Chondrocyte (in vitro differentiated cells): ENCODE results near the gene MPV17L2. TPM values are rescaled to one million over a fixed set of nuclear protein-coding genes. Genes with fewer than 3 reads are reported as not detected.

ENCODE experiments used
- DNase-seq: peaks from one replicate; pipeline ENCODE4 v3.0.0; 2021; ENCODE audit warnings: mixed read lengths, low spot score
- H3K27ac Mint-ChIP-seq: one replicate; pipeline ENCODE4 v1.8.0; 2021; ENCODE audit warnings: mild to moderate bottlenecking, moderate library complexity, mixed read lengths; ENCODE audit not compliant: unreplicated experiment
- H3K27me3 Mint-ChIP-seq: 2 replicates; pipeline ENCODE4 v1.8.0; 2021; ENCODE audit warnings: low read depth, mixed read lengths
- H3K36me3 Mint-ChIP-seq: 2 replicates; pipeline ENCODE4 v1.8.0; 2021; ENCODE audit warnings: low read depth, mixed read lengths
- H3K4me1 Mint-ChIP-seq: 2 replicates; pipeline ENCODE4 v1.8.0; 2021; ENCODE audit warnings: low read depth, mild to moderate bottlenecking, mixed read lengths
- H3K4me3 Mint-ChIP-seq: one replicate; pipeline ENCODE4 v1.8.0; 2021; ENCODE audit warnings: mild to moderate bottlenecking, moderate library complexity, mixed read lengths; ENCODE audit not compliant: unreplicated experiment
- H3K9me3 Mint-ChIP-seq: 2 replicates; pipeline ENCODE4 v1.8.0; 2021; ENCODE audit warnings: low read depth, mixed read lengths
- CTCF ChIP-seq: fragments of 200-600 bp; sonication (generic); IDR thresholded peaks from 2 replicates; pipeline ENCODE4 v1.5.0; 2021; ENCODE audit warnings: antibody characterized with exemption, mild to moderate bottlenecking, moderate library complexity
- total RNA-seq: library from RNA; stranded (reverse); gene quantifications from 3 replicates; pipeline ENCODE4 v1.2.1, GENCODE V29; 2021

Gene MPV17L2
- total RNA-seq, 1 donor from 2014 or later, result 10.9 TPM

GRCh38 chr19:18218159-18218558 lies 25.1 kb downstream of the MPV17L2 start:
- no peak for DNase-seq

GRCh38 chr19:18218600-18218999 lies 25.6 kb downstream of the MPV17L2 start:
- DNase-seq, result no peak
- no peak for TF ChIP-seq CTCF
- H3K27ac Mint-ChIP-seq, result no peak overlapping the region
- H3K4me3 Mint-ChIP-seq, result no peak overlapping the region
- no peaks in the 10 kb centered on the region for H3K9me3 Mint-ChIP-seq
- no peaks in the 10 kb centered on the region for H3K36me3 Mint-ChIP-seq
- peaks cover 7% of the 10 kb centered on the region for H3K4me1 Mint-ChIP-seq
- H3K27me3 Mint-ChIP-seq, result peaks cover 8% of the 10 kb centered on the region

More at GRCh38 chr19:18218159-18218558, 25.1 kb downstream of the MPV17L2 start:
- no peak for TF ChIP-seq CTCF
- H3K4me3 Mint-ChIP-seq, result no peak overlapping the region
- H3K36me3 Mint-ChIP-seq, result no peaks in the 10 kb centered on the region
- no peaks in the 10 kb centered on the region for H3K9me3 Mint-ChIP-seq
- peaks cover 7% of the 10 kb centered on the region for H3K4me1 Mint-ChIP-seq
- H3K27me3 Mint-ChIP-seq, result peaks cover 8% of the 10 kb centered on the region
- H3K27ac Mint-ChIP-seq, result no peak overlapping the region

GRCh38 chr19:18219911-18220631 lies 27.1 kb downstream of the MPV17L2 start:
- H3K27me3 Mint-ChIP-seq, result peaks cover 8% of the 10 kb centered on the region

GRCh38 chr19:18220632-18221275 lies 27.7 kb downstream of the MPV17L2 start:
- Mint-ChIP-seq H3K4me1 (peaks cover 18% of the 10 kb centered on the region), H3K4me3 (no peak overlapping the region), H3K9me3 (no peaks in the 10 kb centered on the region), H3K27ac (no peak overlapping the region), H3K36me3 (no peaks in the 10 kb centered on the region), H3K27me3 (peaks cover 8% of the 10 kb centered on the region)
- DNase-seq, result no peak
- no peak for TF ChIP-seq CTCF

More at GRCh38 chr19:18219911-18220631, 27.1 kb downstream of the MPV17L2 start:
- Mint-ChIP-seq H3K4me1 (peaks cover 14% of the 10 kb centered on the region), H3K4me3 (no peak overlapping the region), H3K9me3 (no peaks in the 10 kb centered on the region), H3K36me3 (no peaks in the 10 kb centered on the region), H3K27ac (no peak overlapping the region)
- no peak for TF ChIP-seq CTCF
- no peak for DNase-seq

- no peak for DNase-seq
- peaks cover 28% of the 10 kb centered on the region for H3K4me1 Mint-ChIP-seq
- peaks cover 8% of the 10 kb centered on the region for H3K27me3 Mint-ChIP-seq
- H3K4me3 Mint-ChIP-seq, result no peak overlapping the region
- no peak for TF ChIP-seq CTCF
- no peaks in the 10 kb centered on the region for H3K9me3 Mint-ChIP-seq
- no peaks in the 10 kb centered on the region for H3K36me3 Mint-ChIP-seq
- H3K27ac Mint-ChIP-seq, result no peak overlapping the region
Observed at GRCh38 chr19:18221815-18222725, 29.1 kb downstream of the MPV17L2 start.
